Esophagus squamous epithelium (tissue), 4 donors: ENCODE results near the gene NAB1.

Source experiments
- POLR2A ChIP-seq, 4 donors: fragments of 450-650 bp; IDR thresholded peaks; one replicate each; pipeline ENCODE4 v1.6.1; 2017; ENCODE audit warnings: antibody characterized with exemption in 4 of 4, mild to moderate bottlenecking in 4 of 4, moderate library complexity in 3 of 4
- TF ChIP-seq, protein P1 (sequence below), 6 experiments: fragments of 450-650 bp in 4 of 6; fragments of 200-600 bp in 2 of 6; sonication (generic) in 2 of 6; IDR thresholded peaks; one replicate each; pipeline ENCODE4 v1.5.1; 2016 to 2019; ENCODE audit warnings: antibody characterized with exemption in 6 of 6, mild to moderate bottlenecking in 4 of 6, moderate library complexity in 4 of 6

DNA sequence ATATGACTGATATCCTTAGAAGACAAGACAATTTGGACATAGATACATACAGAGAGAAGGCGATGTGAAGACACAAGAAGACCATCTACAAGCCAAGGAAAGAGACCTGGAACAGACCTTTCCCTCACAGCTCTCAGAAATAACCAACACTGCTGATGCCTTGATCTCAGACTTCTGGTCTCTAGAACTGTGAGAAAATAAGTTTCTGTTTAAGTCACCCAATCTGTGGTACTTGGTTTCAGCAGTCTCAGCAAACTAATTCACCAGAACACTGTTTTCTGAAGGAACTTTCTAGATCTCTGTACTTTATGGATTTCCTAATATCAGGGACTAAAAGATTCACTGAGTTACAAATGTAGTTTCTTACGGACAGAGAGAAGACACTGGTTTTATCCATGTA is 58.8 kb downstream of the NAB1 start:
- TF ChIP-seq, protein P1, sequence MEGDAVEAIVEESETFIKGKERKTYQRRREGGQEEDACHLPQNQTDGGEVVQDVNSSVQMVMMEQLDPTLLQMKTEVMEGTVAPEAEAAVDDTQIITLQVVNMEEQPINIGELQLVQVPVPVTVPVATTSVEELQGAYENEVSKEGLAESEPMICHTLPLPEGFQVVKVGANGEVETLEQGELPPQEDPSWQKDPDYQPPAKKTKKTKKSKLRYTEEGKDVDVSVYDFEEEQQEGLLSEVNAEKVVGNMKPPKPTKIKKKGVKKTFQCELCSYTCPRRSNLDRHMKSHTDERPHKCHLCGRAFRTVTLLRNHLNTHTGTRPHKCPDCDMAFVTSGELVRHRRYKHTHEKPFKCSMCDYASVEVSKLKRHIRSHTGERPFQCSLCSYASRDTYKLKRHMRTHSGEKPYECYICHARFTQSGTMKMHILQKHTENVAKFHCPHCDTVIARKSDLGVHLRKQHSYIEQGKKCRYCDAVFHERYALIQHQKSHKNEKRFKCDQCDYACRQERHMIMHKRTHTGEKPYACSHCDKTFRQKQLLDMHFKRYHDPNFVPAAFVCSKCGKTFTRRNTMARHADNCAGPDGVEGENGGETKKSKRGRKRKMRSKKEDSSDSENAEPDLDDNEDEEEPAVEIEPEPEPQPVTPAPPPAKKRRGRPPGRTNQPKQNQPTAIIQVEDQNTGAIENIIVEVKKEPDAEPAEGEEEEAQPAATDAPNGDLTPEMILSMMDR (IDR thresholded peaks at IDR 0.05): no peak
- TF ChIP-seq POLR2A (IDR thresholded peaks at IDR 0.05): no peak
